Retina (tissue), 1 donor: ENCODE data around the gene EPB41.

ENCODE experiments used
- DNase-seq: peaks from one replicate; pipeline ENCODE4 v3.0.0-alpha.2; 2016

EPB41 gene

DNA sequence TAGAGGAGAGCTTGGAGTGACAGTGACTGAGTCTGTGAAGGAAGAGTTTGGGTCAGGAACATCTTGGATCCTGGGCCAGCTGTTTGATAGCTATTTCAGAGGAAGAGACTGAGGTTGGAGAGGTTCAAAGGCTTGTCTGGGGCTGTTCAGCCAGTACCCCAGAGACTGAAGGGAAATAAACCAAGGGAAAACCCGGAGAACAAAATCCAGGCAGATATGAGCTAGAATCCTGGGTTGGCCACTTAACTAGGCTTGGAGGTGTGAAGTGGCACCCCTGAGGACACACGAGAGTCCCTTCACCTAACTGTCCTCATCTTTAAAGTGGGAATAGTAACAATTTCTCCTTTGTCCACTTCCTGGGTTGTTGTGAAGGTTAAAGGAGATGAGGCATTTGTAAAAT lies 23.1 kb upstream of the EPB41 start:
- no peak for DNase-seq

DNA sequence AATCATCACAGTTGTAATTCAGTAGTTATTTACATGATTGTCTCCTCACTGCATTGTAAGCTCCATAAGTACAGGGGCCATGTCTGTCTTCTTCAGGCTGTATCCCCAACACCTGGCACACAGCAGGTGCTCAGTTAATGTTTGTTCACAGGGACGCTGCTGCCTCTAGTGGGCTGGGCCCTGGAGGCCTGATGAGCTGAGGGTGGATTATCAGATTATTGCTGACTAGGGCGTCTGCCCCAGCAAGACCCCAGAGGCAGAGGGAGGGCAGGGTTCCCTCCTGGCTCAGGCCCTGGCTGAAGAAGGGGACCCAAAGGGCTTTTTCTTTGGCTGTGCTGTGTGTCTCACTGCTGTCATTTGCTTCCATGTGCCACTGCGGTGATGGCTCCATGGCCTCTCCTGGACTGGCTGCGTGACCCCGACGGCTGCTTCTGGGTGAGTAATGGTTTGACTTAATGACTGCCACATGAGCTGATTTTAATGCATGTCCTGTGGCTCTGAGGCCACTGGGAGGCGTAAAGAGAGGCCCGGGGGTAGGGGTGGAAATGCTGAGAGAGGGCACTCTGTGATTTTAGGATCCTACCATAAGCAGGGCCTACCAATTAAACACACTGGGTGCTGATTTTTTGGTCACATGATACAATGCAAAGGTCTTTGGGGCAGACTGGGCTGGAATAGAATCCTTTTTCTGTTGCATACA lies 20.8 kb upstream of the EPB41 start:
- no peak for DNase-seq

DNA sequence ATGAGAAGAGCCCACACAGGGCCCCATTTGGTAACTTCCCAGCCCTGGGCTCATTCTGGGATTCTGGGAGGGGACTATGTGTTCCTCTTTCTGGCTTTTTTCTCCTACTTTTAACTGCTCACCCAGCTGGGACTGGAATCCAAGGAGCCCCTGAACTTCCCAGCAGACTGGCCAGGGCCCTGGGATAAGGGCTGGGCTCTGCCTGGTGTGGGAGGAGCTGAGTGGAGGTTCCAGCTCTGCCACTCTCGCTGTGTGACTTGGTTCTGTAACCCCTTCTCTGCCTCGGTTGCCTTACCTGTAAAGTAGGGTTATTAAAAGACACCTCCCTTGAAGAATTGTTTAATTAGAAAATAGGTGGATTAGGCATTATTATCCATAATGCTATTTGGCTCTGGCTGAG lies 19.6 kb upstream of the EPB41 start:
- no peak for DNase-seq

- no peak for DNase-seq
These were observed 18.3 kb upstream of the EPB41 start for GRCh38 chr1:28895896-28896608.

- DNase-seq: no peak
These were observed 17.8 kb upstream of the EPB41 start for GRCh38 chr1:28896609-28896986.

GRCh38 chr1:28897789-28898188 lies 16.6 kb upstream of the EPB41 start:
- DNase-seq: no peak

DNA sequence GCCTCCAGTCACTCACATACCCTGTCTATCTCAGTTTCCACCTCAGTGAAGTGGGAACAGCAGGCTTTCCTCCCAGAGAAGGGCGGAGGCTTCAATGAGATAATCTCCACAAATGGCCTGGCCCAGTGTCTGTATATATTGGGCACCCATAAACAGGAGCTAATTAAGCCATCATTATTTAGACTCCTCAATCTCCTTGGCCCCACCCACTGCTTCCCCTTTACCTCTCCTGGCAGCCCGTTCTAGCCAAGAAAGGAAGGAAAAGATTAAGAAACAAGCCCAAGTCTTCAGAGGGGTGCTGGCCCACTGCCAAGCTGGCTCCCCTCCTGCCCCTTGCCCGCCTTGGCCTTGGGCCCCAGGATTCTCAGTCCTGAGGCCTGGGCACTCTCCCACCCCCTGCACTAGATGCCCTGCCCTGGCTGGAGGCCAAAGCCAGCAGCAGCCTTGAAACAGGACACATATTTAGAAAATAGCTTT lies 15.9 kb upstream of the EPB41 start:
- no peak for DNase-seq

DNA sequence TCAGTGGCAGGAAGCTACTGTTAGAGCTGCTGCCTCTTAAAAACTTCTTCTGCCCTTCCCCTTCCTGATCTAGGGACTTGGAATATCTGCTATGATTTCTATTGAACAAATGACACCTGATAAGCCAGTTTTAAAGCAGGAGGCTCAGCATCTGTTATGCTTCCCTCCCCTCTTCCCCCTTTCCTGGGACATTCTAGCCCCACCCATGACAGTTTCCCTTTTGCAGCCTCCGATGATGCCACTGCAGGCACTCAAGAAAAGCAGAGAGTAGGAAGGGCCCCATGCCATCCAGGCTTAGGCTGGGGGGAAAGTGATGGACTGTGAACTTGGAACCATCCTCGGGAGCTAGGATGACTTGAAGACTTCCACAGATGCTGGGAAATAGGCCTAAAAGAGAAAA lies 15.1 kb upstream of the EPB41 start:
- no peak for DNase-seq

- no peak for DNase-seq
These were observed 13.8 kb upstream of the EPB41 start for GRCh38 chr1:28900562-28900961.

GRCh38 chr1:28902738-28903137 lies 11.6 kb upstream of the EPB41 start:
- DNase-seq: no peak

- DNase-seq: no peak
These were observed 8.3 kb upstream of the EPB41 start for GRCh38 chr1:28905921-28906666.

- DNase-seq: no peak
These were observed 5.2 kb upstream of the EPB41 start for GRCh38 chr1:28909198-28909597.

DNA sequence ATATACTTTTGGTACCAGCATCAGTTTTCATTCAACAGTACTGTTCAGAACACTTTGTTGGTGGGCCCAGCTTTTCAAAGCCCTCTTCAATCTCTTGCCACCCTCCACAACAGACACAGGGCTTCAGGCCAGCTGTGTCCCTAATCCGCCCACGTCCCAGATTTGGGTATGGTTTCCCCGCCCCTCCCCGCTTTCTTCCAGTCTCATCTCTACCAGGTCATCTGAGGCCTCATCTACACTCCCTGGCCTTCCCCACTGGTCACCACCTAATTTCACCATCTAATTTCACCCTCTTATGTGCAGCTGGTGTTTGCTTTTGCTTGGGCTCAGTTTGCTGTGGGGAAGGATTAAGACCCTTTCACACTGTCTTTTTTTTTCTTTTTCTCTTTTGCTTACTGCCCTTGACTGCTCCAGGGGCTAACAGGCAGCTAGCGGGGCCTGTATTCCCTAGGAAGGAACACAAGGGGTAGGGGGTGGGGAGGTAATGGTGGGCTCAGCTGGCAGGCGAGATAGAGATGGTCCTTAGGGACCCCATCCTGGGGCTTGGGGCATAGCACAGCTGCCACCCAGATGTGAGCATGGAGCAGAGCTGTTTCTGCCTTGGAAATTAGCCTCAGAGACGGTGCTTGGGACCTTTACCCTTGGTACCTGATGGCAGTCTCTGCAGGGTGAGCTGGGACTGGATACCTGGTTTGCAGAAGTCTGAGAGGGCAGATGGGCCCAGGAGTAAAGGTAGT lies 3.8 kb upstream of the EPB41 start:
- DNase-seq: peak; percentile 54

DNA sequence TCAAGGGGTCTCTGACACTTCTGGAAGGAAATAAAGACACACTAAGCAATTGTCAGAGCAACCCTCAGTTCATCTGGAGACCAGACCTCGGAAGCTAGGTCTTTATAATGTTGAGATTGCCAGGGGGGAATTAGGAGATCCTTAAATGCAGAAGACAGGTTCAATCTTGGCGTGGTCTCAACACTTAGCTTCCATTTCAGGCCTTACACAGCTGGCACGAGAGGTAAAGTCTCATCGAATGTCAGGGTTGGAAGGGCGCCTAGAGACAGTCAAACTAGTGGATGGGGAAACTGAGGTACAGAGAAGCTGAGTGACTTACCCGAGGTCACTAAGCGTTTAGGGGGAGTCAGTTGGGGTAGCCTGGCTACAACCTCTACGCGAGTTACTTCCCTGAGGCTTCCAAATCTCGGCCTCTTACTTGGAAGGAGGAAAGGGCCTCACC lies 562 bp upstream of the EPB41 start:
- DNase-seq: no peak

- DNase-seq: peak; percentile 90
These were observed 894 bp downstream of the EPB41 start for GRCh38 chr1:28915031-28915895.

- no peak for DNase-seq
These were observed 3.4 kb downstream of the EPB41 start for GRCh38 chr1:28917757-28918118.

DNA sequence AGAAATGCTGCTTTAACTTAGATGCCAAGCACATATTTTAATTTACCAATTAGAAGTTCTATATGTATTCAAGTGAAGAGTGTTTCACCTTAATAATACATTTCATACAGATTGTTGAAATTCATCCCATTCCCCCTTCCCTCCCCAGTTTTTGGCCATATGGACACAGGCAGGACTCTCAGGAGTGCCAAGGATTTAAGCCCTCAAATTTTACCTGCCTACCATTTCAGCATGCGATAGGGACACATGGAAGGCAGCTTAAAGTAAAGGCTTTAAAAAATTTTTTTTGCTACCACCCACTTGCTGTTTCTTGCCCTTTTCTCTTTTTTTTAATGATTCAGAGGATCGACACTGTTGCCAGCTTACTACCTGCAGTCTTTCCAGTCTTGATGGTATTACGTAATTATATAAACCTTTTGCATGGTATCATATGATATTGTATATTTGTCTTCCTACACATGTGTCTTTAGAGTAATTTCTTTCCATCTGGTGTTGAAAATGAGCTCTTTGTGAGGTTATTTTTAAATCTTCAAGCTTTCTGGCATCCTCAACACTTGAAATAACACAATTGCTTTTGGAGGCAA lies 7.0 kb downstream of the EPB41 start:
- no peak for DNase-seq

GRCh38 chr1:28925350-28925891 lies 11.1 kb downstream of the EPB41 start:
- DNase-seq: no peak

- no peak for DNase-seq
These were observed 12.4 kb downstream of the EPB41 start for GRCh38 chr1:28926629-28927265.

- no peak for DNase-seq
These were observed 12.9 kb downstream of the EPB41 start for GRCh38 chr1:28927266-28927647.
